ENCODE results near the gene CBX1. TPM values are rescaled to one million over a fixed set of nuclear protein-coding genes. Genes with fewer than 3 reads are reported as not detected.

Gene CBX1
- total RNA-seq (2014; rRNA removed; shearing (Covaris generic)): 148 and 149 TPM in 2 replicates

DNA sequence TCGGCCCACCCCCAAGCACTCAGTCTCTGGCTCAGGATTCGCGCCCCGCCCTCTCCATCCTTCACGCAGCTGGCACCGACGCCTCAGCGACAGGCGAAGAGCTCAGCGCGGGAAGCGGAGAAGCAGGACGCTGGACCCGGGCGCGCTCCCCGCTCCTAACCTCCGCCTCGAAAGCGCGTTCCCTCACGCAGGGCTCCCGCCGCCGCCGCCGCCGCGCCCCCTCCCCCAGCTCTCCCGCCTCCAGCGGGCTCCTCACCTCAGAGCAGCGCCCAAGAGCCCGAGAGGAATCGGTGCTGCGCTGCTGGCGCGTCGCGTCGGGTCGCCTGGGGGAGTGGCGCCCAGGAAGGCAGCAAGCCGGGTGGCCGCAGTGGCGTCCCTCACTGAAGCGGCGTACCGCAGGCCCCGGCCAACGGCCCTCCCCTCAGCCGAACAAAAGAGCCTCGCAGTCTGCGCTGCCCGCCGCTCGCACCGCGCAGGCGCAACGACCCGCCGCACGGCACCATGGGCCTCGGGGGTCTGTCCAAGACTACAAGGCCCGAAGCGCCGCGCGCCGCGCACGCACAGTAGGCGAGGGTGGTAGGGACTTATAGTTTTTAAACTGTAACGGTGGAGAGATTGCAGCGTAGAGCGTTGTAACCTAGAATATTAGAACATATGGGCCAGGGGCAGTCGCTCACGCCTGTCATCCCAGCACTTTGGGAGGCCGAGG lies at the start of gene CBX1:
TSS of gene CBX1 (minus strand) at position 467 of the 709 bp plus-strand sequence. CDS start 24,474 bp downstream, outside the sequence.
- H3K27me3 ChIP-seq: no peaks in the 10 kb centered on the region
- peak within 1 kb of the TSS; percentile 98 for H3K27ac ChIP-seq
- 0 out of 2 replicates have a peak, but pooled peaks cover 2% of the 10 kb centered on the region for H3K9me3 ChIP-seq (replicated peaks)
- 0 out of 2 replicates have a peak, but pooled peaks cover 2% of the 10 kb centered on the region for H3K36me3 ChIP-seq
- no peaks in the 10 kb centered on the region for H3K4me1 ChIP-seq
- H3K4me3 ChIP-seq: peak within 1 kb of the TSS; percentile 96
- peak; percentile 97 for DNase-seq

DNA sequence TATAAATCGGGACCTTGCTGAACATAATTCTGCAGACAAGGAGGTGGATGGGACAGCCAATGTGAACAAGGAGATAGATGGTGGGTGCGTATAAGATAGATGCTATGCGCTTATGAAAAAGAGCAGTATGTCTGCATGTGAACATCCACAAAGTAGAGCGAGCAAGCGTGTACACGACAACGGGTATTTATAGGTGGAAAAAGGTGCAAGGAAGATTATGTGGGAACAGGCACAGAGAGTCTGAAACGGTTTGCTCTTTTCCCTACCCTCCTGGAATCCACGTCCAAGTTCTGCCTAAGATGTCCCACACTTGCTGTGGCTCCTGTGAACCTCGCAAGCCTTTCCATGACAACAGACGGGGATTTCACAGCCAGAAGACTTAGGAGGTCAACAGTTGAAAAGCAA lies 49.3 kb upstream of the CBX1 start:
- DNase-seq: no peak

DNA sequence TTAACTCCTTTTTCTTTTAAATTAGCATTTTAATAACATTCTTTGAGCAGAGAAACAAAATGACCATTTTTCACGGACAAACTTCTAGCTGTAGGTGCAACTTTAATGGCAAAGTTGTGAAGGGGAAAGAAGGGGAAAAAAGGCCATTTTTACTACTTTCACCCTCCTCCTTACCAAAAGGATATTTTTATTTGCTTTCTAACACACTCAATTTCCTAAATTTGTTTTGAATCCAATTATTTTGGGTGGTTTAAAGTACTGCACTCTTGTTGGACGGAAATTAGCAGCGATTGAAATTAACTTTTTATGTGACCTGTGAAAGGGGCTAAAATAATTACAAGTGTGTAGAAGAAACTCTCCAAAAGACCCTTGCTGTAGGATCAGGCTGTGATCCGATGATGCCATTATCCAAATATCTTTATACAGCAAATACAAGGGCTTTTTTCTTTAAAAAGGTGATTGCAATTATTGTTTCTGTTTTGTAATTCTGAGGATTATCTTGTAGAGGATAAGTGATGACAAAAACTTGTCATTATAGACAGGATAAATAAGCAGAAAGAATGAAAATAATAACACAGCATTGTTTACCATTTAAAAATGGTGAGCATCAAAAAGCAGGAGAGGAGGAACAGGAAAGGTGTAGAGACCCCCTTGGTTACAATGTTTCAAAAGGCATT lies 48.6 kb upstream of the CBX1 start:
- no peak for DNase-seq
- Histone ChIP-seq H3K27ac (no peak overlapping the region), H3K36me3 (no peaks in the 10 kb centered on the region), H3K4me3 (no peak overlapping the region), H3K27me3 (peaks cover 4% of the 10 kb centered on the region; the same call in 1 of the 2 replicates), H3K9me3 (replicated peaks) (no peaks in the 10 kb centered on the region), H3K4me1 (peaks cover 43% of the 10 kb centered on the region)

More for the DNA sequence above, 49.3 kb upstream of the CBX1 start:
- H3K4me3 ChIP-seq: no peak overlapping the region
- no peaks in the 10 kb centered on the region for H3K36me3 ChIP-seq
- H3K9me3 ChIP-seq (replicated peaks): no peaks in the 10 kb centered on the region
- H3K27ac ChIP-seq: no peak overlapping the region
- peaks cover 43% of the 10 kb centered on the region for H3K4me1 ChIP-seq
- H3K27me3 ChIP-seq: peaks cover 4% of the 10 kb centered on the region; the same call in 1 of the 2 replicates

DNA sequence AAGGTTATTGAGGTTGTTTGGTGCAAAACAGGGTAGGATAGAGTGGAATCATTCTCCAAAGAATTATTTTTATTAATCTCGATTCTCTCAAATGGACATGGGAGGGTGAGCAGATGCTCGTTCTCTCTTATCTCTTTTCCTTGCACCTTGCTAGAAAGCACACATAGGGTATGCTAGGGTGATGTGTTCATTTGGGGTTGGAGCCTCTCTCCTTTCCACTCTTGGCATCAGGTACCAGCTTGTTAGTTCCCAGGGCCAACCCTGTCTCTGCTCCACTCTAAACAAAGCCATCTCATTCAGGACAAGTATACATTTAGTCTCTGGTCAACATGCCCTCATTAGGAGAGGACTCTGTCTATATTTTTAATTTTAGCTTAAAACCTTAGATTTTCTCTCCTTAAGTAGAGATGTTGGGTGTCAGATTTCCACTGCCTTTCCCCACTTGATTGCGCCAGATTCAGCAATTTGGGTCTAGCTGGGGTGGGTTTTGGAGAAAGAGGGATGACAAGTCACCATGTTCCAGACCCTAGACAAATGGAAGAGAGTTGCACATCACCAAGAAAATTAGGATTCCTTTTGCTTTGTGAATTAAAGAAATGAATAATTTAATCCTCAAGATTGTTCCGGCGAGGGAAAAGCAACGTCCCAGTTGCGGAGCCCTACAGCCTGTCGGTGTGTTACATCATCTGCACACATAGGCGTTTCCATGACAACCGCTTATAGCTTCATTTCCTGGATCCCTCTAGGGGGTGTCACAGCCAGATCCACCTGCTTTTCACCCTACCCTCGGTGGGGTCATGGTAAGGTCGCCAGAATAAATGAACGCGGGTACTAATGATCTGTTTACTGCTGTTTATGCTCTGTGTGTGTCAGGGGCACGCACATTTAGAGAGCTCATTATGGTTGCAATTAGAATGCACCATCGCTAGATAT lies 47.8 kb upstream of the CBX1 start:
- Histone ChIP-seq H3K4me1 (peaks cover 41% of the 10 kb centered on the region), H3K4me3 (no peak overlapping the region), H3K27me3 (peaks cover 8% of the 10 kb centered on the region), H3K27ac (no peak overlapping the region), H3K36me3 (no peaks in the 10 kb centered on the region), H3K9me3 (replicated peaks) (no peaks in the 10 kb centered on the region)
- DNase-seq: peak; percentile 71 to 81

DNA sequence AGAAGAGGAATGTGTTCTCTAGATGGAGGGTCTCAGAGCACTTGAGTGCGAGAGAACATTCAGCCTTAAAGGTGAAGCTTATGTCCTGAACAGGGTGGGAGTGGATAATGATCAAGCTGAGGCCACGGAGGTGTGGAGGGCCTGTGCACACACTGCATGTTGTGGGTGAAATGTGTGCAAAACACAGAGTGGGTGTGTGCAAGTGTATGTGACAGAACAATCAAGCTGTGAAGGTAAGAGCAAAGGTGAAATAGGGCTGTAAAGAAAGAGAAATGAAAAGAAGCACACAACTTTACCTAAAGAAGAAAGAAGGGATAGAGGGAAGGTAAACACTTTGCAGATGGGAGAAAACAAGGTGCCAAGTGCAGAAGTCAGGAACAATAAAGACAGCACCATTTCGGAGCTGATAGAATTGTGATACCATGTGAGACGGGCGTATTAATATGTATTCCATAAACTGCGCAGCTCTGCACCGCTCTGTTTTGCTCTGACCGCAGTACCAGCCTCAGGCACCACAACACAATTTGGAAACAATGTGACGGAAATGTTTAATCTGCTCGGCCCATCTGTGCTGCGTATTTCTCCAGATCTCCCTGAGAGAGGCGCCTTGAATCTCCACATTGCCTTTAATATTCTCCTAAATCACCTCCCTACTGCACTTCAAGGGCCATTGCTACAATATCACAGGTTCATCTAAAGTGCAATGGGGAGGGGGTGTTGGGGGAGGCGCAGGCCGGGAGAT lies 46.9 kb upstream of the CBX1 start:
- Histone ChIP-seq H3K9me3 (replicated peaks) (no peaks in the 10 kb centered on the region), H3K4me3 (no peak overlapping the region), H3K27ac (no peak overlapping the region), H3K4me1 (peaks cover 35% of the 10 kb centered on the region), H3K27me3 (peaks cover 11% of the 10 kb centered on the region), H3K36me3 (no peaks in the 10 kb centered on the region)
- peak in 1 of 2 experiments; percentile 39 for DNase-seq

DNA sequence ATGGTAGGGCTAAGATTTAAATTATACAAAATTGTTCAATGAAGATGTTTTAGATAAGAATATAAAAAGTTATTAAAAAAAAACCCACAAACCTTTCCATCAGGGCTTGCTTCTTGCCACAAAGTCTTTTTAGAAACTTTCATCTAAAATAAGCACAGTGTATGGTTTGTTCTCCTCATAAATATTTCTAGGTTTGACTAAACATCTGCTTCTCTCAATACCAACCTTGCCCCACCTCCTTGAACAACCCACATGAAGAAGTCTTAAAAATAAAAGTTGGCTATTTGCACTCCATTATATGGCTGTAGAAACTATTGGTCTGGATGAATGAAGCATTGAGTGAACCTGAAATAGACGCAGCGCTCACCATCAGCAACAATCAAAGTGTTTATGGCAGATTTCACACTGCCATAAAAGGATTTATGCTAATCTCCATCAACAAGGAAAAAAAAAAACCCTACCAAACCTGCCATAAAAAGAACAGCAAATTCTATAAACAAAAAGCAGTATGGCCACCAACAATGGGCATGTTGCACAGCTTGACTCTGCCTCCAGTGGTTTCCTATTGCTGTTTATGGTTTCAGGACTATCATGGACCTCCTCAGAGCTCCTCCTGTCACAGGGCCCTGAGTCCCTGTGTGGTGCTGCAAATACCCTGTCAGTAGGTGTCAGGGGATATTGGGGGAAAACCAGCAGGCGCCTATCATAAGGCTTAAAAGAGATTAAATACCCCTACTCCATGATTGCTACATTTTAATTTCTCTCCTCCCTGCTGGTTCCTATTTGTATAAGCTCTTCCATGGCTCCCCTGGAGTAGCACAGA lies 43.9 kb upstream of the CBX1 start:
- H3K4me1 ChIP-seq: peaks cover 14% of the 10 kb centered on the region
- no peak overlapping the region for H3K4me3 ChIP-seq
- no peak for DNase-seq
- peaks cover 11% of the 10 kb centered on the region for H3K27me3 ChIP-seq
- H3K27ac ChIP-seq: no peak overlapping the region
- no peaks in the 10 kb centered on the region for H3K36me3 ChIP-seq
- no peaks in the 10 kb centered on the region for H3K9me3 ChIP-seq (replicated peaks)

DNA sequence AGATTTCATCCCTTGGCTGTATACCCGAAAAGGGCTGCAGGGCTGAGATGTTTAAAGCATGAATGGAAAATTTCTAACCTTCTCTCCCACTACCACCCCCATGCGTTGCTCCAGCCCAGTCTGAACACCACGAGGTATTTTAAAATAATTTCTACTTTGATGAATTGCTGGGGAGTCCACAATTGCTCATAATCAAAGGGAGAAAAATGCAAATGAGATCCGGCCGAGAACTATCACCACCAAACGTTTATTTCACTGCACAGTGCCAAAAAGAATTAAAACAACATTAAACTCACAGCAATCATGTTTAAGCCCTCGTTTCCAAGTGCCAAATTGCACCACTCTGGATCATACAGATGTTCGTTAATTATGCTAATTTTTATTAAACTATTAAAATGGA lies 43.0 kb upstream of the CBX1 start:
- DNase-seq: no peak
- H3K36me3 ChIP-seq: no peaks in the 10 kb centered on the region
- no peak overlapping the region for H3K4me3 ChIP-seq
- no peaks in the 10 kb centered on the region for H3K9me3 ChIP-seq (replicated peaks)
- H3K27ac ChIP-seq: no peak overlapping the region
- peaks cover 10% of the 10 kb centered on the region for H3K27me3 ChIP-seq
- peaks cover 6% of the 10 kb centered on the region for H3K4me1 ChIP-seq

DNA sequence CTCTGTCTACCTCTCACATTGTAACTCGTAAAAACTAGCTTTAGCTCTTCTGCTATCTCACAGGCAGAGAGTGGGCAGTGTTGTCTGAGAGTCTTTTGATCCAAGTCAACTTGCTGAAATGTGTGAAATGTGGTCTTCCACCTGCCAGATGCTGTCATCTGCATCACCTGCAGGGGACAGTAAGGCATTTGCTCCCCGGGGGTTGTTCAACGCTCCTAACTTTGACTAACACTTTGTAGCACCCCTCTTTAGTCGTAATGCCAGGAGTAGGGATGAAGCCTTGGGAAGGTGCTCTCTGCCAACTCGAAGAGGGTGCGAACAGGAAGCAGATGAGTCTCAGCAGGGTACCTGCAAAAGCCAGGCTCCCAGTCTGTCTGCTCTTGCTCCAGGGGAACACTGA lies 42.4 kb upstream of the CBX1 start:
- H3K36me3 ChIP-seq: no peaks in the 10 kb centered on the region
- H3K27ac ChIP-seq: no peak overlapping the region
- no peaks in the 10 kb centered on the region for H3K9me3 ChIP-seq (replicated peaks)
- H3K4me3 ChIP-seq: no peak overlapping the region
- no peak for DNase-seq
- H3K27me3 ChIP-seq: peaks cover 7% of the 10 kb centered on the region; the same call in 1 of the 2 replicates
- H3K4me1 ChIP-seq: no peaks in the 10 kb centered on the region; the same call in 1 of the 2 replicates

DNA sequence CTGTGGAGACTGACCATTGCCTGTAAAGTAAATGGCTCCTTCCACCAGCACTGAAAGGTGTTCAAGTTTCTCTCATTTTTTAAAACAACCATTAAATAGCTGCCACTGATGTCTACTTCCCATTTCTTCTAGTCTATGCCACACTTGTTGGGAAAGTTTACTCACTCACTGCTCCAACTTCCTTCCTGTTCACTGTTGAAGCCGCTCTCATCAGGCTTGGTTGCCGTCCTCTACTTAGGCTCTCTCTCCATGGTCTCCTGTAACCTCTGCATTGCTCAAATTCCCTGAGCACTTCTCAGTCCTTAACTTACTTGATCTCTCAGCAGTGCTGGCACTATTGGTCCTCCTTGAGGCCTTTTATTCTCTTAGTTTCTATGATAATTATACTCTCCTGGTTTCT lies 38.7 kb upstream of the CBX1 start:
- no peak for DNase-seq
- Histone ChIP-seq H3K36me3 (no peaks in the 10 kb centered on the region), H3K4me3 (no peak overlapping the region), H3K4me1 (no peaks in the 10 kb centered on the region), H3K27ac (no peak overlapping the region), H3K9me3 (replicated peaks) (no peaks in the 10 kb centered on the region), H3K27me3 (peaks cover 7% of the 10 kb centered on the region; the same call in 1 of the 2 replicates)

DNA sequence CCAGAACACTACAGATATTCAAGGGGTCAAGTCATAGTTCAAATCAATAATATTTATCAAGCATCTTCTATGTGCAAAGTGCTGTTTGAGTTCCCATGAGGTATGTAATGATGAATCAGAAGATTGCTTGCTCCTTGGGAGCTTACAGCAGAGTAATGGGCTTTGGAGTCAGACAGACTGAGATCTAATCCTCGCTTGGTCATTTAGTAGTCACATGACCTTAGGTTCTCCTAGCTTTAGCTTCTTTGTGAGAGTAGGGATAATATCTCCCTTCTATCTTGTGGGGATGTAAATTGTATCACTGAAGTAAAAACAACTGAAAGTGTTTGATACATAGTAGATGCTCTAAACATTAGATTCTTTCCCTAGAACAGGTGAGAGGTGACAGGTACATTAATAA lies 36.4 kb upstream of the CBX1 start:
- no peak overlapping the region for H3K4me3 ChIP-seq
- no peak for DNase-seq
- no peaks in the 10 kb centered on the region for H3K4me1 ChIP-seq
- no peaks in the 10 kb centered on the region for H3K9me3 ChIP-seq (replicated peaks)
- no peak overlapping the region for H3K27ac ChIP-seq
- no peaks in the 10 kb centered on the region for H3K36me3 ChIP-seq
- H3K27me3 ChIP-seq: no peaks in the 10 kb centered on the region; the same call in 1 of the 2 replicates

DNA sequence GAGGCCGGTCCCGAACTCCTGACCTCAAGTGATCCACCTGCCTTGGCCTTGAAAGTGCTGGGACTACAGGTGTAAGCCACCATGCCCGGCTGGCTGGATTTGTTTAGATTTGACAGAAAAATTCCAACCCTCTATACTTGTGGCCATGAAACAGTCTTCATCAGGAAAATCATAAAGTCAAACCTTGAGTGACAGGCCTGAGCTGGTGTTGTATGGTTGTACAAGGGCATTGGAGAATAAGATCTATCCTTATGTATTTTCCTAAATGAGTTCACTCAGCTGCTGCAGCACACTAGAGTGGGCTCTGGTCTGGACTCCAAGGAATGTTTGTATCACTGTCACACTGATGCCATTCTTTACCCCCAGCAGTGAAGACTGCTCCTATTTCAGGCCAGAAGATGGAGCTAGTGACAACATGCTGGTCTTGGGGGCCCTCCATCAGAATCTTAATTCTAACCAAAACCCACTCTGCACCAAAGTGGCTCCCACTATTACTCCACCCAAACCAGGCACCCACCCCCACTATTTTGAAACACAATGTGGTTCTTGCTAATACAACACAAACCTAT lies 33.7 kb upstream of the CBX1 start:
- H3K36me3 ChIP-seq: no peaks in the 10 kb centered on the region
- H3K4me3 ChIP-seq: no peak overlapping the region
- H3K9me3 ChIP-seq (replicated peaks): no peaks in the 10 kb centered on the region
- H3K4me1 ChIP-seq: no peaks in the 10 kb centered on the region
- peaks cover 3% of the 10 kb centered on the region; the same call in 1 of the 2 replicates for H3K27me3 ChIP-seq
- peak in 1 of 2 experiments; percentile 45 for DNase-seq
- no peak overlapping the region for H3K27ac ChIP-seq

DNA sequence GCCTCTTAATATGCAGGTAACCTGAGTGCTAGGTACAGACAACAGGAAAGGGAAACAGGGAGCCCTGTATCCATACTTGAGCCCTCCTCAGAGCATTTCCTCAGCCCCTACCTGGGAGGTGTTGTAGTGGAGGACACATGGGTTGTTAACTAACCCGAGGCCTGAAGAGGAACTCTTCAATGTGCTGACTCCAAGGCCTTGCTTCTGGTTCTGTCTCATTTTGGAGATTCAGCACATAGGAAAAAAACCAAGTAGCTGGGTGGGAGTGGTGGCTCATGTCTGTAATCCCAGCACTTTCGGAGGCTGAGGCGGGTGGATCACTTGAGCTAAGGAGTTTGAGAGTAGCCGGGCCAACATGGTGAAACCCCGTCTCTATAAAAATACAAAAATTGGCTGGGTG lies 31.1 kb upstream of the CBX1 start:
- Histone ChIP-seq H3K9me3 (replicated peaks) (no peaks in the 10 kb centered on the region), H3K27ac (no peak overlapping the region), H3K36me3 (no peaks in the 10 kb centered on the region), H3K4me3 (no peak overlapping the region), H3K27me3 (peaks cover 3% of the 10 kb centered on the region; the same call in 1 of the 2 replicates), H3K4me1 (peaks cover 9% of the 10 kb centered on the region)
- DNase-seq: no peak

DNA sequence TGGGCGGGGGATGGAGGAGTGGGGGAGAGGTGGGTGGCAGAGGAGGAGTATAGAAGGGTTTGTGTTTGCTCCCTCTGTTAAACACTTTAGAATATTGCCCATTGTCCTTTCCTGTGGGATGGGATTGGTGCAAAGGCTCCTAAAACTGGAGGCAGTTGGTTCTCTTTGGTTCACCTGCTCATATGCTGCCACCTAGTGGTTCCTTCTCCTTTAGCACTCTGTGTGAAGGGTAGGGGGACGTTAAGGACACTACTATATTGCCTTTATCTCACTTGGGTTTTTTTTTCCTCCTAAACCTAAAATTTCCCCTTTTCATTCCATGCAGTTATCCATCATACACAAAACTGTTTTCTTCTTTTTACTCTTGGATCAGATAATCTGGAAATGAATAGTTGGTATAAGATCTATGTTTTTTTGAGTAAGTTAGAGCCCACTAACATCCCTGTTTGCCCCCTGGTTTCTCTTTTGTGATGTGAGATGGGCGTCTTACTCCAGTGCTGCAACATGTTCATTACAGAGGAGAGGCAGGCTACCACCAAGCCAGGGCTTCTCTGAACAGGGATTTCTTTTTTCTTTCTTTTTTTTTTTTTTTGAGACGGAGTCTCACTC lies 30.0 kb upstream of the CBX1 start:
- no peak overlapping the region for H3K27ac ChIP-seq
- H3K9me3 ChIP-seq (replicated peaks): no peaks in the 10 kb centered on the region
- no peak overlapping the region for H3K4me3 ChIP-seq
- peaks cover 3% of the 10 kb centered on the region; the same call in 1 of the 2 replicates for H3K27me3 ChIP-seq
- peak; percentile 74 to 92 for DNase-seq
- no peaks in the 10 kb centered on the region for H3K36me3 ChIP-seq
- H3K4me1 ChIP-seq: peaks cover 16% of the 10 kb centered on the region
